H1 (cell line): ENCODE results near the gene DOCK10. TPM values are rescaled to one million over a fixed set of nuclear protein-coding genes. Genes with fewer than 3 reads are reported as not detected.

Source experiments
- CTCF ChIA-PET: fragments of 300-600 bp; sonication (Branson Sonifier 250); formaldehyde crosslinking; loops from one replicate; lab custom pipeline; 2021; ENCODE audit not compliant: partially characterized antibody; lab: Charles Lee
- POLR2A ChIA-PET: fragments of 300-600 bp; sonication (Branson Sonifier 250); formaldehyde crosslinking; loops from one replicate; lab custom pipeline; 2021; ENCODE audit warnings: inconsistent platforms; ENCODE audit not compliant: partially characterized antibody; lab: Charles Lee
- DNase-seq, 2 experiments: peaks; one replicate each; pipeline versions ENCODE4 v3.0.0 to v3.0.0-alpha.2; 2010 to 2022; ENCODE audit warnings: low spot score in 2 of 2, low read depth in 1 of 2, mixed read lengths in 1 of 2
- FAIRE-seq: peaks from 2 replicates; lab custom pipeline; 2011; peaks lifted over from hg19 to GRCh38; lab: Jason Lieb, UNC
- H2AFZ ChIP-seq: 2 replicates; pipeline ENCODE4 v1.8.1; 2012; ENCODE audit warnings: low read length, inconsistent platforms
- H2AK5ac ChIP-seq: 2 replicates; pipeline ENCODE4 v1.6.1; 2013; ENCODE audit warnings: low read depth, low read length
- H2BK120ac ChIP-seq: replicated peaks from 2 replicates; pipeline ENCODE3; 2013; ENCODE audit warnings: low read depth, low read length, inconsistent platforms
- H2BK12ac ChIP-seq: 2 replicates; pipeline ENCODE4 v1.6.1; 2013; ENCODE audit warnings: low read depth, low read length
- H2BK15ac ChIP-seq: 2 replicates; pipeline ENCODE4 v1.6.1; 2013; ENCODE audit warnings: low read length
- H2BK20ac ChIP-seq: 2 replicates; pipeline ENCODE4 v1.6.1; 2013; ENCODE audit warnings: low read length
- H2BK5ac ChIP-seq: 2 replicates; pipeline ENCODE4 v1.6.1; 2013; ENCODE audit warnings: low read depth, low read length
- H3K14ac ChIP-seq: 2 replicates; pipeline ENCODE4 v1.6.1; 2013; ENCODE audit warnings: inconsistent platforms; ENCODE audit not compliant: insufficient read length
- H3K18ac ChIP-seq: 2 replicates; pipeline ENCODE4 v1.6.1; 2013; ENCODE audit warnings: low read length; ENCODE audit errors: extremely low read depth
- H3K23ac ChIP-seq: 2 replicates; pipeline ENCODE4 v1.6.1; 2013; ENCODE audit warnings: inconsistent platforms; ENCODE audit not compliant: insufficient read length
- H3K23me2 ChIP-seq: 2 replicates; pipeline ENCODE4 v1.6.1; 2013; ENCODE audit warnings: low read depth, low read length
- H3K27ac ChIP-seq: 2 replicates; pipeline ENCODE4 v1.6.1; 2011; ENCODE audit warnings: low read depth, low read length, inconsistent platforms
- H3K27me3 ChIP-seq, 4 experiments: replicated peaks in 1 of 4; 1 replicate in 1 of 4; 2 replicates in 3 of 4; pipeline versions ENCODE4 v1.6.1 to v1.8.1; 2011 to 2013; ENCODE audit warnings: low read length in 3 of 4, mild to moderate bottlenecking in 3 of 4, inconsistent platforms in 2 of 4, mixed read lengths in 2 of 4, moderate library complexity in 1 of 4; ENCODE audit not compliant: control insufficient read depth in 3 of 4, insufficient read depth in 3 of 4; ENCODE audit errors: extremely low read depth in 1 of 4
- H3K36me3 ChIP-seq, 4 experiments: 2 replicates each; pipeline versions ENCODE4 v1.6.1 to v1.8.1; 2011 to 2013; ENCODE audit warnings: mild to moderate bottlenecking in 4 of 4, low read length in 3 of 4, moderate library complexity in 2 of 4, control low read depth in 1 of 4, inconsistent platforms in 1 of 4; ENCODE audit not compliant: insufficient read depth in 4 of 4, control insufficient read depth in 2 of 4
- H3K4ac ChIP-seq: replicated peaks from 2 replicates; pipeline ENCODE3; 2013; ENCODE audit warnings: low read length, low read depth, mixed read lengths, inconsistent platforms; ENCODE audit not compliant: insufficient read length
- H3K4me1 ChIP-seq, 4 experiments: replicated peaks in 1 of 4; 1 replicate in 1 of 4; 2 replicates in 3 of 4; pipeline versions ENCODE4 v1.6.1 to v1.8.1; 2011 to 2013; ENCODE audit warnings: low read length in 3 of 4, inconsistent platforms in 2 of 4, mixed read lengths in 1 of 4; ENCODE audit not compliant: insufficient read depth in 4 of 4, control insufficient read depth in 3 of 4
- H3K4me2 ChIP-seq, 2 experiments: 2 replicates each; pipeline versions ENCODE4 v1.6.1 to v1.8.1; 2011 to 2013; ENCODE audit warnings: low read depth in 2 of 2, low read length in 2 of 2, control low read depth in 1 of 2, inconsistent platforms in 1 of 2, mild to moderate bottlenecking in 1 of 2; ENCODE audit not compliant: insufficient read depth in 1 of 2
- H3K4me3 ChIP-seq, 4 experiments: fragments of 200-600, 300-600 bp in 1 of 4; sonication (generic), shearing (Covaris generic), sonication (Bioruptor Twin) in 1 of 4; 2 replicates each; pipeline versions ENCODE4 v1.5.1 to v1.8.1; 2011 to 2016; ENCODE audit warnings: low read length in 4 of 4, low read depth in 3 of 4, control low read depth in 2 of 4, inconsistent platforms in 2 of 4, mild to moderate bottlenecking in 2 of 4, mixed read lengths in 1 of 4, moderate library complexity in 1 of 4; ENCODE audit not compliant: insufficient read depth in 2 of 4; ENCODE audit errors: extremely low read depth in 1 of 4
- H3K56ac ChIP-seq: replicated peaks from 2 replicates; pipeline ENCODE3; 2013; ENCODE audit warnings: low read depth, mild to moderate bottlenecking, mixed read lengths, low read length, inconsistent platforms; ENCODE audit not compliant: insufficient read length
- H3K79me1 ChIP-seq: 2 replicates; pipeline ENCODE4 v1.6.1; 2013; ENCODE audit warnings: low read depth, low read length, control low read depth
- H3K79me2 ChIP-seq, 2 experiments: 2 replicates each; pipeline versions ENCODE4 v1.6.1 to v1.8.1; 2012 to 2013; ENCODE audit warnings: low read length in 2 of 2, mild to moderate bottlenecking in 2 of 2, inconsistent platforms in 1 of 2; ENCODE audit not compliant: insufficient read depth in 2 of 2, control insufficient read depth in 1 of 2
- H3K9ac ChIP-seq, 4 experiments: replicated peaks in 1 of 4; 1 replicate in 1 of 4; 2 replicates in 3 of 4; pipeline versions ENCODE4 v1.6.1 to v1.8.1; 2011 to 2013; ENCODE audit warnings: low read depth in 3 of 4, low read length in 3 of 4, control low read depth in 2 of 4, mild to moderate bottlenecking in 2 of 4, moderate library complexity in 2 of 4, inconsistent platforms in 1 of 4; ENCODE audit errors: extremely low read depth in 1 of 4
- H3K9me3 ChIP-seq, 2 experiments: 2 replicates each; pipeline versions ENCODE4 v1.6.1 to v1.8.1; 2012 to 2013; ENCODE audit warnings: mild to moderate bottlenecking in 2 of 2, moderate library complexity in 2 of 2, control low read depth in 1 of 2, inconsistent platforms in 1 of 2, low read depth in 1 of 2, low read length in 1 of 2, mixed read lengths in 1 of 2; ENCODE audit not compliant: insufficient read depth in 2 of 2
- H4K20me1 ChIP-seq, 2 experiments: replicated peaks in 1 of 2; 2 replicates each; pipeline versions ENCODE3 to v1.8.1; 2011 to 2013; ENCODE audit warnings: inconsistent platforms in 2 of 2, low read length in 2 of 2, mild to moderate bottlenecking in 1 of 2; ENCODE audit not compliant: insufficient read depth in 2 of 2, control insufficient read depth in 1 of 2
- H4K5ac ChIP-seq: 2 replicates; pipeline ENCODE4 v1.6.1; 2013; ENCODE audit warnings: low read length, low read depth, mixed read lengths, inconsistent platforms; ENCODE audit not compliant: insufficient read length
- H4K8ac ChIP-seq: 2 replicates; pipeline ENCODE4 v1.8.0; 2013; ENCODE audit warnings: mild to moderate bottlenecking, moderate library complexity, low read length, inconsistent platforms; ENCODE audit not compliant: insufficient read depth; ENCODE audit errors: extremely low read depth
- H4K91ac ChIP-seq: replicated peaks from 2 replicates; pipeline ENCODE3; 2013; ENCODE audit warnings: low read length, mixed read lengths, inconsistent platforms; ENCODE audit not compliant: insufficient read length
- BCL11A ChIP-seq, 2 experiments: IDR thresholded peaks; one replicate each; pipeline ENCODE4 v1.6.1; 2011; ENCODE audit warnings: low read depth in 2 of 2, low read length in 2 of 2, mild to moderate bottlenecking in 2 of 2
- CEBPB ChIP-seq: IDR thresholded peaks from 2 replicates; pipeline ENCODE4 v1.6.1; 2012; ENCODE audit warnings: low read depth, low read length
- CHD2 ChIP-seq: IDR thresholded peaks from 2 replicates; pipeline ENCODE4 v1.6.1; 2012; ENCODE audit warnings: low read length, improper control_type of control experiment
- CTBP2 ChIP-seq: IDR thresholded peaks from 2 replicates; pipeline ENCODE4 v1.7.0; 2011; ENCODE audit warnings: borderline replicate concordance, mild to moderate bottlenecking, moderate library complexity, mixed read lengths, low read length; ENCODE audit not compliant: insufficient read depth, insufficient read length
- EGR1 ChIP-seq: IDR thresholded peaks from 2 replicates; pipeline ENCODE4 v1.6.1; 2011; ENCODE audit warnings: low read depth, low read length, borderline replicate concordance
- FOSL1 ChIP-seq: IDR thresholded peaks from 2 replicates; pipeline ENCODE4 v1.6.1; 2011; ENCODE audit warnings: mild to moderate bottlenecking, low read depth, low read length, moderate library complexity; ENCODE audit not compliant: insufficient read depth
- SRF ChIP-seq: IDR thresholded peaks from 2 replicates; pipeline ENCODE4 v1.6.1; 2011; ENCODE audit warnings: mild to moderate bottlenecking, low read depth, low read length, moderate library complexity
- YY1 ChIP-seq: IDR thresholded peaks from 2 replicates; pipeline ENCODE4 v1.6.1; 2011; ENCODE audit warnings: low read depth, mild to moderate bottlenecking, low read length
- WGBS, 2 experiments: shearing (Covaris generic) in 1 of 2; methylation state at CpG; one replicate each; pipeline versions ENCODE4 v1.1.6 to v1.1.7; 2013 to 2015; ENCODE audit warnings: low lambda C conversion rate in 2 of 2, mixed read lengths in 2 of 2, inconsistent platforms in 1 of 2, low coverage in 1 of 2, missing lambda C conversion rate in 1 of 2; ENCODE audit not compliant: insufficient replicate concordance in 2 of 2, insufficient coverage in 1 of 2, insufficient read length in 1 of 2; ENCODE audit errors: extremely low coverage in 1 of 2, missing lambda C conversion rate in 1 of 2; 5-methylcytosine and 5-hydroxymethylcytosine counted together
- polyA plus RNA-seq, 7 experiments: library from polyadenylated mRNA; depleted of rRNA in 3 of 7; stranded (reverse) in 5 of 7; unstranded in 2 of 7; fragments of >200 nt in 5 of 7; fragments of 200-250 nt in 2 of 7; gene quantifications; 1 replicate in 5 of 7; 2 replicates in 1 of 7; 4 replicates in 1 of 7; pipeline versions ENCODE4 v1.2.1 to v1.2.3, GENCODE V29; 2011 to 2013; ENCODE audit warnings: missing spikeins in 2 of 7, mixed read lengths in 2 of 7
- total RNA-seq: library from RNA; stranded (reverse); fragmentation: NEBNext Ultra II Directional; extraction: Animal tissue kit (Norgen Biotek cat#: 25700); gene quantifications from 2 replicates; pipeline ENCODE4 v1.2.1, GENCODE V29; 2021

Gene DOCK10
- total and polyA plus RNA-seq, 2 of the 8 experiments (the other 6 are each of a cell fraction or from before 2014, with no cell fraction given) = 0.33 to 1.6 TPM

DNA sequence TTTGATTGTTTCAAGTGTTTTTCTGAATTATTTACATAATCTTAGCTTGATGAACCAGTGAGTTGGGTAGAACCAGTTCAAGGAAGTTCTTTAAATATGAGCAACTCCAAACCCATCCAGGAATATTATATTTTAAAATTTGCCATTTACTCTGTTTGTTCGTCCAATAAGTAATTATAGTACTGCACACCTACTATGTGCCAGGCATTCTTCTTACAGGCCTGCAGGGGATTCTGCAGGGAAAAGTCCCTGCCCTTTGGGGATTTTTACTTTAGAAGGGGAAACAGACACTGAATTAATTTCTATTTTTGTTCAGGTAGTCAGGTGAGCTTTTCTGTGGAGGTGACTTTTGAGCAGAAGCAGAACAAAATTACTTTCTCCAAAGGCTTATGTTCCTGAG is 146.9 kb downstream of the DOCK10 start:
- Histone ChIP-seq H4K8ac (no peak overlapping the region), H4K91ac (no peak overlapping the region), H3K27me3 (no peaks in the 10 kb centered on the region), H3K36me3 (no peaks in the 10 kb centered on the region), H3K4me1 (no peaks in the 10 kb centered on the region), H3K4me2 (no peak overlapping the region), H3K56ac (no peak overlapping the region), H3K9me3 (no peaks in the 10 kb centered on the region), H2BK5ac (no peak overlapping the region), H2AK5ac (no peak overlapping the region), H3K18ac (no peak overlapping the region), H3K79me2 (no peaks in the 10 kb centered on the region), H2BK12ac (no peak overlapping the region), H2AFZ (no peak overlapping the region), H3K27ac (no peak overlapping the region), H4K5ac (no peak overlapping the region), H4K20me1 (no peaks in the 10 kb centered on the region), H2BK20ac (no peak overlapping the region), H3K4me3 (no peak overlapping the region), H2BK15ac (no peak overlapping the region), H3K23me2 (no peaks in the 10 kb centered on the region), H3K14ac (no peak overlapping the region), H3K9ac (no peak overlapping the region), H3K4ac (no peak overlapping the region), H3K23ac (no peak overlapping the region), H2BK120ac (no peak overlapping the region), H3K79me1 (no peaks in the 10 kb centered on the region)
- ChIA-PET POLR2A (no interaction called here), CTCF (interaction anchor here (0.7 kb wide), 1 partner anchor 21 kb away, joined by 3 read pairs; no protein-coding TSS in a partner anchor)
- 100% methylated on average over 1 of the region's 1 CpG; no CpG with 5 or more reads in 1 of the 2 experiments for WGBS, 2 experiments
- TF ChIP-seq BCL11A (IDR thresholded peaks at IDR 0.05; ENCODE audit: low read depth in 2 of 2, low read length in 2 of 2) (no peak), FOSL1 (no peak), CTBP2 (no peak), SRF (no peak), EGR1 (no peak), CHD2 (no peak), YY1 (no peak), CEBPB (no peak)
- DNase-seq (no peak), FAIRE-seq (no peak)
